Neural cell (in vitro differentiated cells): ENCODE data around the gene TMEM74B. TPM values are rescaled to one million over a fixed set of nuclear protein-coding genes. Genes with fewer than 3 reads are reported as not detected.

Source experiments
- H2AFZ ChIP-seq: fragments of 200-600, 300-800 bp; sonication (generic), shearing (Covaris generic); 2 replicates; pipeline ENCODE4 v1.6.0; 2014; ENCODE audit warnings: low read depth, mild to moderate bottlenecking, antibody characterized with exemption, low read length, moderate library complexity
- H3F3A ChIP-seq: fragments of 200-600 bp; shearing (Covaris generic); 2 replicates; pipeline ENCODE4 v1.6.1; 2016; ENCODE audit warnings: mild to moderate bottlenecking, moderate library complexity, mixed read lengths, antibody characterized with exemption, low read length; ENCODE audit not compliant: insufficient read depth, poor library complexity, severe bottlenecking
- H3K27ac ChIP-seq: fragments of 200-600, 300-800 bp; sonication (generic), shearing (Covaris generic); 2 replicates; pipeline ENCODE4 v1.5.1; 2014; ENCODE audit warnings: mild to moderate bottlenecking, low read length, moderate library complexity
- H3K27me3 ChIP-seq: fragments of 300-800, 200-600 bp; sonication (generic), shearing (Covaris generic); 2 replicates; pipeline ENCODE4 v1.6.0; 2014; ENCODE audit warnings: mild to moderate bottlenecking, low read depth, low read length, moderate library complexity; ENCODE audit not compliant: insufficient read depth
- H3K36me3 ChIP-seq: fragments of 300-800, 200-600 bp; sonication (generic), shearing (Covaris generic); 2 replicates; pipeline ENCODE4 v1.5.1; 2014; ENCODE audit warnings: mild to moderate bottlenecking, antibody characterized with exemption, low read length, moderate library complexity; ENCODE audit not compliant: insufficient read depth
- H3K4me2 ChIP-seq: fragments of 300-800, 200-600 bp; sonication (generic), shearing (Covaris generic); 2 replicates; pipeline ENCODE4 v1.6.0; 2014; ENCODE audit warnings: mild to moderate bottlenecking, low read length
- H3K4me3 ChIP-seq: fragments of 300-800, 200-600 bp; sonication (generic), shearing (Covaris generic); 2 replicates; pipeline ENCODE4 v1.5.1; 2014; ENCODE audit warnings: mild to moderate bottlenecking, low read length, moderate library complexity
- H3K79me2 ChIP-seq: fragments of 200-600 bp; shearing (Covaris generic); replicated peaks from 2 replicates; pipeline ENCODE4 v1.6.0; 2014; ENCODE audit warnings: mild to moderate bottlenecking, low read length, moderate library complexity; ENCODE audit not compliant: insufficient read depth
- H3K9ac ChIP-seq: fragments of 300-800, 200-600 bp; sonication (generic), shearing (Covaris generic); 2 replicates; pipeline ENCODE4 v1.6.1; 2016; ENCODE audit warnings: mild to moderate bottlenecking, low read length, mixed read lengths
- H3K9me2 ChIP-seq: fragments of 200-600 bp; shearing (Covaris generic); 2 replicates; pipeline ENCODE4 v1.6.1; 2016; ENCODE audit warnings: mild to moderate bottlenecking, low read length, mixed read lengths; ENCODE audit not compliant: insufficient read depth
- H3K9me3 ChIP-seq: fragments of 200-600, 300-800 bp; sonication (generic), shearing (Covaris generic); 2 replicates; pipeline ENCODE4 v1.6.1; 2016; ENCODE audit warnings: mild to moderate bottlenecking, mixed run types, low read length, moderate library complexity, mixed read lengths
- H4K20me1 ChIP-seq: fragments of 200-600 bp; shearing (Covaris generic); 2 replicates; pipeline ENCODE4 v1.6.1; 2016; ENCODE audit warnings: mild to moderate bottlenecking, mixed run types; ENCODE audit not compliant: insufficient read depth
- CTCF ChIP-seq: fragments of 450-650 bp; IDR thresholded peaks from 2 replicates; pipeline ENCODE4 v1.5.1; 2014; ENCODE audit warnings: antibody characterized with exemption, mild to moderate bottlenecking, moderate library complexity; ENCODE audit not compliant: poor library complexity, severe bottlenecking
- EP300 ChIP-seq: fragments of 450-650 bp; conservative IDR thresholded peaks from 2 replicates; pipeline ENCODE4 v1.6.1; 2014; ENCODE audit warnings: antibody characterized with exemption, mild to moderate bottlenecking, moderate library complexity; ENCODE audit not compliant: poor library complexity, severe bottlenecking
- EZH2 ChIP-seq: fragments of 200-600, 300-800 bp; shearing (Covaris generic), sonication (generic); IDR thresholded peaks from 2 replicates; pipeline ENCODE4 v1.6.1; 2014; ENCODE audit warnings: antibody characterized with exemption, low read length, borderline replicate concordance, mild to moderate bottlenecking; ENCODE audit not compliant: insufficient read depth, poor library complexity, severe bottlenecking
- MXI1 ChIP-seq: fragments of 450-650 bp; conservative IDR thresholded peaks from 2 replicates; pipeline ENCODE4 v1.6.1; 2014; ENCODE audit warnings: antibody characterized with exemption, mild to moderate bottlenecking; ENCODE audit not compliant: poor library complexity, severe bottlenecking
- POLR2AphosphoS5 ChIP-seq: IDR thresholded peaks from 2 replicates; pipeline ENCODE4 v1.6.1; 2012
- RAD21 ChIP-seq: fragments of 450-650 bp; conservative IDR thresholded peaks from 2 replicates; pipeline ENCODE4 v1.6.1; 2014; ENCODE audit warnings: antibody characterized with exemption, mild to moderate bottlenecking, moderate library complexity
- REST ChIP-seq: IDR thresholded peaks from 2 replicates; pipeline ENCODE4 v1.6.1; 2012; ENCODE audit warnings: borderline replicate concordance
- SMC3 ChIP-seq: fragments of 450-650 bp; conservative IDR thresholded peaks from 2 replicates; pipeline ENCODE4 v1.6.1; 2014; ENCODE audit warnings: antibody characterized with exemption, mild to moderate bottlenecking, moderate library complexity; ENCODE audit not compliant: poor library complexity
- TAF1 ChIP-seq: IDR thresholded peaks from 2 replicates; pipeline ENCODE4 v1.6.1; 2012; ENCODE audit warnings: low read depth
- polyA plus RNA-seq: library from polyadenylated mRNA; depleted of rRNA; stranded (reverse); fragments of >200 nt; gene quantifications from 2 replicates; pipeline ENCODE4 v1.2.3, GENCODE V29; 2014

TMEM74B gene
- polyA plus RNA-seq, 1 donor from 2014 or later = 155 TPM

GRCh38 chr20:1202762-1203504 is 18.2 kb upstream of the TMEM74B start, which contains the start of gene C20orf202:
C20orf202 (plus strand) TSS chr20:1203454; CDS start chr20:1203586, 132 bp downstream.
- no peaks in the 10 kb centered on the region for H3K9me2 ChIP-seq
- no peaks in the 10 kb centered on the region for H3K79me2 ChIP-seq
- no peak within 1 kb of the TSS for H3K9ac ChIP-seq
- H3F3A ChIP-seq = no peaks in the 10 kb centered on the region
- no peak within 1 kb of the TSS for H3K27ac ChIP-seq
- H3K4me3 ChIP-seq = no peak within 1 kb of the TSS
- no peaks in the 10 kb centered on the region for H3K36me3 ChIP-seq
- no peak within 1 kb of the TSS for H3K4me2 ChIP-seq
- H4K20me1 ChIP-seq = no peaks in the 10 kb centered on the region
- no peak for TF ChIP-seq CTCF
- no peak for TF ChIP-seq SMC3
- no peak for TF ChIP-seq REST
- no peak for TF ChIP-seq POLR2AphosphoS5
- TF ChIP-seq EZH2 = no peak
- no peak for TF ChIP-seq MXI1
- TF ChIP-seq EP300 = no peak
- no peak for TF ChIP-seq RAD21
- no peak for TF ChIP-seq TAF1
- H3K27me3 ChIP-seq = no peaks in the 10 kb centered on the region
- H3K9me3 ChIP-seq = no peaks in the 10 kb centered on the region
- no peak within 1 kb of the TSS for H2AFZ ChIP-seq

GRCh38 chr20:1199964-1200363 is 15.2 kb upstream of the TMEM74B start:
- Histone ChIP-seq H3K36me3 (no peaks in the 10 kb centered on the region), H3F3A (no peaks in the 10 kb centered on the region), H3K9ac (no peak overlapping the region), H2AFZ (no peak overlapping the region), H3K9me3 (no peaks in the 10 kb centered on the region), H3K27me3 (no peaks in the 10 kb centered on the region), H3K79me2 (no peaks in the 10 kb centered on the region), H3K27ac (no peak overlapping the region), H4K20me1 (no peaks in the 10 kb centered on the region), H3K4me2 (no peak overlapping the region), H3K9me2 (no peaks in the 10 kb centered on the region), H3K4me3 (no peak overlapping the region)
- TF ChIP-seq TAF1 (no peak), REST (no peak), SMC3 (no peak), CTCF (no peak), POLR2AphosphoS5 (no peak), EZH2 (no peak), RAD21 (no peak), EP300 (no peak), MXI1 (no peak)
